ENCODE results near the gene FBXL17. TPM values are rescaled to one million over a fixed set of nuclear protein-coding genes. Genes with fewer than 3 reads are reported as not detected.
"Not testable (repeated sequence)": the region's sequence is repeated elsewhere in the genome, so short reads cannot be mapped to it uniquely, and the experiment has no call there.

Gene FBXL17
- polyA plus RNA-seq (2014; cell fraction: cytosol; rRNA removed): 15.3 and 18.0 TPM in 2 replicates
- 2.9 and 10.5 TPM in 2 replicates for polyA plus RNA-seq (2014; cell fraction: nucleus; rRNA removed)

DNA sequence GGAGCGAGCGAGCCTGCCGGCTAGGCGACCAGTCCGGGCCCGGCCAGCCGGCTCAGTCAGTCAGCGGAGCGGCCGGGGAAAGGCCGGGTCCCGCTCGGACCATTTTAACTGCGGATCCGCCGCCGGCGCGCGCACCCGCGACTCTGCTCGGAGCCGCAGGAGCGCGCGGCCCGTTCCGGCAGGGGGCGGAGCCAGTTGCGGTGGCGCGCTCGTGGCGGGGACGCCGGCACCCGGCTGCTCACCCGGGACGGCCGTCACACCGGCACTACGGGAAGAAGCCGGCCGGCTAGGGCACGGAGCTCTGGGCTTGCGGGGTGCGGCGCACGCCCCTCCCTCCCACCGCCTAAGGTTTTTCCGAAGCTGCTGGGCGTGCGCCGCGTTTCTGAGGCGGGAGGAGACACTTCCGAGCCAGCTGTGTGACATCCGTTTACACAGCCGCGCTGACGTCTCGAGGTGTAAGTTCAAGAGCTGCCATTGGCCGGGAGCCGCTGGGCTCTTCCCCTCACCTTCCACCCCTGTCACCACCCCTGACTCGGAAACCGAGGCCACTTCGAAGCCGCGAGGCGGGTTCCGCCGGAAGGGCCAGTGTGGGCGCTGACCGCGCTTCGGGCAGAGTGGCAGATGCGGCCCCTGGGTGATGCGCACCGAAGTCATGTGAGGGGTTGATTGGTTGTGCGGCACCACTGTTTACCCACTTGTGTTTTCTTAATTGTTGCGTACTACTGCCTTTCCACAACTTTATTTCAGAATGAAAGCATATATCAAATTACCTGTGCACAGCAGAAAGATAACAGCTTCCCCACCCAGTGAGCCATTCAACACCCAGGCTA lies at the start of gene FBXL17:
Gene FBXL17, minus strand, starts transcription at position 145 of the 830 bp plus-strand sequence.
- peak; percentile 97 for DNase-seq (ENCODE audit: low spot score)

DNA sequence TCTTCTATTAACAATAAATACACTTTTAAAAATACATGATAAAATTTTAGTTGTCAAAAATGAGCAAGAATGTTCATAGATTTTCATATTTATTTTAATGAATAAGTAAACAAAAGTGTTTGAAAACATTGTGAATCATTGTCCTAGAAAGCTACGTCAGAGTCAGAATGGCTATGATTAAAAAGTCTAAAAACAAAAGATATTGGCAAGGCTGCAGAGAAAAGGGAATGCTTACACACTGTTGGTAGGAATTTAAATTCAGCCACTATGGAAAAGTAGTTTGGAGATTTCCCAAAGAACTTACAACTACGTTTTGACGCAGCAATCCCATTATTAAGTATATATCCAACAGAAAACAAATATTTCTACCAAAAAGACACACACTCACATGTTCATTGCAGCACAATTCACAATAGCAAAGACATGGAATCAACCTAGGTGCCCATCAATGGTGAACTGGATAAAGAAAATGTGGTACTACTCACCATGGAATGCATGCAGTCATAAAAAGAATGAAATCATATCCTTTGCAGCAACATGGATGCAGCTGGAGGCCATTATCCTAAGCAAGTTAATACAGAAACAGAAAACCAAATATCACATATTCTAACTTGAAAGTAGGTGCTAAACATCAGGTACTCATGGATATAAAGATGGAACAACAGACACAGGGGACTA lies 49.2 kb upstream of the FBXL17 start:
- no peak for DNase-seq (ENCODE audit: low spot score)

DNA sequence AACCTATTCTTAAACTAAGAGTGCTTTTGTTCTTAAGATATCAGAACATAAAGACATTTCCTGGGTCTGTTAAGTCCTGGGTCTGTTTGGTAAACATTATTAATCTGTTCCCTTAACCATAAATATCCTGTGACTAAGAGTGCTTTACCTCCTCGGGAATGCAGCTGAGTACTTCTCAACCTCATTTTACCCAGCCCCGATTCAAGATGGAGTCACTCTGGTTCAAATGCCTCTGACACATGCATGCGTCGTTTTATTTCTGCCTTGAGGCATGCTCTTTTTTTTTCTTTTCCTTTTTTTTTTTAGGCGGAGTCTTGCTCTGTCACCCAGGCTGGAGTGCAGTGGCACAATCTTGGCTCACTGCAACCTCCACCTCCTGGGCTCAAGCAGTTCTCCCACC lies 39.8 kb upstream of the FBXL17 start:
- no peak for DNase-seq (ENCODE audit: low spot score)

DNA sequence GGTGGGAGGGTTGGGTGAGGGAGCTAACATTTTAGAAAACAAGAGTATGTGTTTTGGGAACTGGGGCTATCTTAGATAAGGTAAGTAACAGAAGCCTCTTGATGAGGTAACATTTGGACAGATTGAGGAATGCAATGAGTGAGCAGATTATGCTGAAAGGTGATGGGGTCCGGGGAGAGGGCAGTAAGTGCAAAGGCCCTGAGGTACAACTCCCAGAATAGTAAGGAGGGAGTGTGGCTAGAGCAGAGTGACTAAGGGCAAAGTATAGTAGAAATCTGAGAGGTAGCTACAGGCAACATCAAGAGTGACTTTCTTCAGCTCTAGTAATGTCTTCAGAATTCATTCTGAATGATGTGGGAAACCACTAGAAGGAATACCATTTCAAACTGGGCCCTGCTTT lies 38.9 kb upstream of the FBXL17 start:
- DNase-seq (ENCODE audit: low spot score): no peak

DNA sequence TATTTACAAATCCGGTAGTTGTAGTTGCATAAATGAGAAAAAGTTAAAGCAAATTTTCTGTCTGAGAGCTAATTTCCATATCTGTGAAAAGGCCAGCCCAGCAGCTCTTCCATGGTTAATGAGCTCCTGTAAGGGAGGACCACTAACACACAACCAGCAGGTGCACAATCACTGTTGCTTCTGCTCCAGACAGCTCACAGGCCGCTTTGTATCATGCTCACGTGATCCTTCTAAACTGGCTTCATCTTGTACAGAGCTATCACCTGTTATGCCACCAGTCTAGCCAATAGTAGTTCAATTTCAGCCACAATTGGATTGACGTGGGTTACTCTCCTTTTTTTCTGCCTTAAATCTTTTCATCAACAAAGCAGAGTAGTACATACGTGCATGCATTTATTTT lies 38.3 kb upstream of the FBXL17 start:
- DNase-seq (ENCODE audit: low spot score): peak; percentile 18

DNA sequence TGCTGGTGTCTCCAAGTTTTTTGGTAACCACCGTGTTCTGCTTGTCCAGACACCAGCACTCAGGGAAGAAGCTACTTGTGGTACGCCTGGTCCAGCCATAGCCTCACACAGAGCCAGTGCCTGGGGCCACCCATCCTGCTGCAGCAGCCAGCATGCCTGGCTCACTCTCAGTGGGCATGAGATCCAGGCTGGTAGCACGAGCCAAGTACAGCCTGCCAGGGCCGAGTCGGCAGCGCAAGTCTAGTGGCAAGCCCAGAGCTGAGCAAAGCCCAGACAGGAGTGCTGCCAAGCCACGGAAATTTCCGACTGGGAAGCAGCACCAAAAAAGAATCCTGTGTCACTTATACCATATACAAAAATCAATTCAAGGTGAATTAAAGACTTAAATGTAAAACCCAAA lies 36.3 kb upstream of the FBXL17 start:
- DNase-seq (ENCODE audit: low spot score): no peak

DNA sequence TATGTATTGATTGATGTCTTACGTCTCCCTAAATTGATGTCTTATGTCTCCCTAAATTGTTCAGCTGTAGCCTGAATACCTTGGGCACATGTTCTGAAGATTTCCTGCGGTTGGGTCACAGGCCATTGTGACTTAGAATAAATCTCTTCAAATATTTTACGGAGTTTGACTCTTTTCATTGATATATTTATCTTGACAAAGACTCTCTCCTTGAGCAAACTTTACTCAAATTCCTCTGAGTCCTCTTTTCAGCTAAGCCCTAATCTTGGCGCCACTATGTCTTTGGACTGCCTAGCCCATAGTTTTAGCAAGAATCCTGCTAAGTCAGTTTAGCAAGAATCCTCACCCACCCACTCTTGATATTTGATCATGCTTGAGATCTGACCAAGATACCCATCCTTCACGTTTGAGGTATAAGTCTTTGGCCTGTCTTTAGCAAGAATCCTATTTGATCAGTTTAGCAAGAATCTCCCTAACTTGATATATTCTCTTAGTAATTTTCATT lies 35.3 kb upstream of the FBXL17 start:
- DNase-seq (ENCODE audit: low spot score): no peak

DNA sequence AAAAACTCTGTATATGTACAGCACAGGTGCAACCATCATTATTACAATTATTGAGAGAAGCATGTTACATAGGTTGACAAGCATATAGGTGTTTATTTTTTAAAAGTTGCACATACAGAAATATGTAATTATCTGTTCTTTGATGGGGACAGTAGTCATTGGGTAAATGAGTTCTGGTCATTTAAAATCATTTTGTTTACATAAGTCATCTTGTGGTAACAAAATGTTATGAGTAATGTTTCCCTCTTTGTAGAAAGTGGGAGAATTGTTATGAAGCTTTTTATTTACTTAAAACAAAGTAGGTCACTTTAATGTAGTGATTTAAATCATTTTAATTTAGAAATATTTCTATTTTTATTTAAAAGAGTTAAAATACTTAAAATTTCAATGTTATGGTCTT lies 33.8 kb upstream of the FBXL17 start:
- DNase-seq (ENCODE audit: low spot score): no peak

DNA sequence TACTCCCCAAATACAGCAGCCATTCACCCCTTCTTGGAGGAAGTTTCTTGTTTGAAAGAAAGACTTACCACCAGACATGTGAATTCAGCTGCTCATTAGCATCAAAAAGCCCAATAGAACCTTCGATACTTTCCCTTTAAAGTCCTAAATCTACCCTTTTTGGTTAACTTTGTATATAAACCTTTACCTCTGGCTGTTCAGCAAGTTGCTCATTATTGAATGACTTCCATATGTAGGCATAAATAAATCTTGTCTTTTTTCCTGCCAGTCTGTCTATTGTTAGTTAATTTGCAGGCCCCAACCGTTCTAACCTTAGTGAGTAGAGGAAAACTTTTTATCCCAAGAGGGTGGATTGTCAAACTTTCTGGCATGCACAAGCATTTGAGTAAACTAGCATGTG lies 27.9 kb upstream of the FBXL17 start:
- no peak for DNase-seq (ENCODE audit: low spot score)

DNA sequence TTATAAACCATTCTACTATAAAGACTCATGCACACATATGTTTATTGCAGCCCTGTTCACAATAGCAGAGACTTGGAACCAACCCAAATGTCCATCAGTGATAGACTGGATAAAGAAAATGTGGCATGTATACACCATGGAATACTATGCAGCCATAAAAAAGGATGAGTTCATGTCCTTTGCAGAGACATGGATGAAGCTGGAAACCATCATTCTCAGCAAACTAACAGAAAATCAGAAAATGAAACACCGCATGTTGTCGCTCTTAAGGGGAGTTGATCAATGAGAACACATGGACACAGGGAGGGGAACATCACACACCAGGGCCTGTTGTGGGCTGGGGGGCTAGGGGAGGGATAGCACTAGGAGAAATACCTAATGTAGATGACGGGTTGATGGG lies 23.3 kb upstream of the FBXL17 start:
- DNase-seq (ENCODE audit: low spot score): not testable (repeated sequence)

DNA sequence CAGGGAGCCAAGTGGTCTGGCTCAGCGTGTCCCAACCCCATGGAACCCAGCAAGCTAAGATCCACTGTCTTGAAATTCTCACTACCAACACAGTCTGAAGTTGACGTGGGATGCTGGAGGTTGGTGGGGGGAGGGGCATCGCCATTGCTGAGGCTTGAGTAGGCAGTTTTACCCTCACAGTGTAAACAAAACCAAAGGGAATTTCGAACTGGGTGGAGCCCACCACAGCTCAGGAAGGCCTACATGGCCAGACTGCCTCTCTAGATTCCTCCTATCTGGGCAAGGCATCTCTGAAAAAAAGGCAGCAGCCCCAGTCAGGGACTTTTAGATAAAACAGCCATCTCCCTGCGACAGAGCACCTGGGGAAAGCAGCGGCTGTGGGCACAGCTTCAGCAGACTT lies 17.1 kb upstream of the FBXL17 start:
- peak; percentile 38 for DNase-seq (ENCODE audit: low spot score)

DNA sequence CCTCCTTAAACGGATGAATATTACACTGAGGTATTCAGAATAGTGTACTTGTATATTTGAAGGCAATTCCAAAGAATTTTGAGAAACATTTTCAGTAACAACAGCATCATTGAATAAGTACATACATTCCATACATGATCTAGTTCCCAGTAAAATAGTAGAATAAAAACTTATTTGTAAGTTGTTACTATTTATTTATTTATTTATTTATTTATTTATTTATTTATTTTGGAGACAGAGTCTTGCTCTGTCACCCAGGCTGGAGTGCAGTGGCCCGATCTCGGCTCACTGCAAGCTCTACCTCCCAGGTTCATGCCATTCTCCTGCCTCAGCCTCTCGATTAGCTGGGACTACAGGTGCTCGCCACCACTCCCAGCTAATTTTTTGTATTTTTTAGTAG lies 14.9 kb upstream of the FBXL17 start:
- DNase-seq (ENCODE audit: low spot score): not testable (repeated sequence)

DNA sequence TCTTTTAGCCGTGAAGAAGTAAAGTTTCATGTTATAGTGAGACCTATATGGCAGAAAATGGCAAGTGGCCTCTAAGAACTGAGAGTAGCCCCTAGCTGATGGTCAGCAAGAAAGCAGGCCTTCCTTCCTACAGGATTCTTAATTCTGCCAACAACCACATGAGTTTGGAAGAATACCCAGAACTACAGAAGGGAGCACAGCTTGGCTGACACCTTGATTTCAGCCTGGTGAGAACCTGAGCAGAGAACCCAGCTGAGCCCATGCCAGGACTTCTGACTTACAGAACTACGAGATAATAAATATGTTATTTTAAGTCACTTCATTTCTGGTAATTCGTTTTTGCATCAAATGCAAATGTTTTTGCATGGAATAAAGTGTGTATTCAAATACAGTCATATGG lies 5.9 kb upstream of the FBXL17 start:
- no peak for DNase-seq (ENCODE audit: low spot score)

DNA sequence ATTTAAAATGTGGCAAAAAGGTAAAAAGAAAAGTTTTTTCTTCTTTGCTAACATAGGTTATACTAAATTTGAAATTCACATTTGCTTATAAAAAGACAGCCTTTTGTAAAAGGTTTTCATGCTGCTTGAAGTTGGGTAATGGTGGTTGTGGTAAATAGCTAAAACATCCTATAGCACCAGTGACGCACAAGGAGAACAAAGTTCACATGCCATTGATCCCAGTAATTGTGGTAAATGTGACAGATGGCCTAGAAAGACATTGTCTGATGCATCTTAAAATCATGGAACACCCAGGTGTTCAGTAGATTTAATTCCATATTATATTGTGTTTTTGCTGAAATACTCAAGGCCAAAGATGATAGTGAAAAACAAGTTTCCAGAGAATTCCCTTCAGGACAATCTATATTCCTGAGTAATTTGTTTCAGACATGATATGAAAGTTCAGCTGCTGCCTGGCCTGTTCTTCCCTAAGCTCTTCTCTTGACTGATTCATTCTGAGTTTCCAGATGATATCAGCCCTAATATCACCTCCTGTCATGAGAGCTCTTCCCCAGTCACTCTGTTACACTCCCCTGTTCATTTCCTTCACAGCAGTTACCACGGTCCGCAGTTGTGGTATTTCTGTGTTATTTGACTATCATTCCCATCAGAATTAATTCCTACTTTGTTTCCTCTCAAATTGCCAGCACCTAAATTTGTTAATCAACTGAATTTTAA lies 4.6 kb upstream of the FBXL17 start:
- no peak for DNase-seq (ENCODE audit: low spot score)

DNA sequence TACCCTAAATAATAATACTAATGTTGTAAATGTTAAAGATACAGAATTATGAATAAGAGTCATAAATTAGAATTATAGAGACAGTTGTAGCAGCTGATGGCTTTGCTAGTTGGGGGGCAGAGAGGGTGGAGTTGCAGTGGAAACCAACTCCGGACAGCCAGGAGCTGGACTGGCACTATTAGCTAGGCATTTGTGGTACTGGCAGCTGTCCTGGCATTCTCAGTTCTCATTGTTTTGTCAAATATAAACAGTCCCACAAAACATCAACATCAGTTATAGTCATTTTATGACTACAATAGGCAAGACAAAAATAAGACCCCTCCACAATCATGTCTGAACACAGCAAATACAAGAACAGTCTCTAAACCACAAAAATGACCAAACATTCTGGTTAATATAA lies 2.8 kb upstream of the FBXL17 start:
- no peak for DNase-seq (ENCODE audit: low spot score)

DNA sequence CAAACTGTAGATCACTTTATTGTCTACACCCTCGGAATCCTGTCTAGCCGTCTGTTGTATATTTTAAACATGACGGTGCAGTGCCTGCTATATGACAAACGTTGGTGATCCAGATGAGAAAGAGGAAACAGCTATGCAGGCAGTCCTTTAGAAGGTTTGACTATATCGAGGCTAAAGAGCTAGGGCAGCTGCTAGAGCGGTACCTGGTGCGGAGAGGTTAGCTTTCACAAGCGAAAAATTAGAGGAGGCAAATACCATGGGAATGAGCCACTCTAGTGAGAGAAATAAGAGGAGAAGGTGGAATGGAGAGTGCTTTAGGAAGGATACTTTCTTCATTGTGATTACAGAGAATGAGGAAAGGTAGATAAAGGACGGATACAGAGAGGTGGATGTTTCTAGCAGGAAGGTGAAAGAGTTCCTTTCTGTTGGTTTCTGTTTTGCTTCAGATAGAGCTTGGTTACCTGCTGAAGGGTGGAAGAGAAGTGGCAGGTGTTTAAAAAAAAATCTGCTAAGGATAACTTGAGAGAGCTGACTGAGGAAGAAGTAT lies 959 bp upstream of the FBXL17 start:
- no peak for DNase-seq (ENCODE audit: low spot score)

DNA sequence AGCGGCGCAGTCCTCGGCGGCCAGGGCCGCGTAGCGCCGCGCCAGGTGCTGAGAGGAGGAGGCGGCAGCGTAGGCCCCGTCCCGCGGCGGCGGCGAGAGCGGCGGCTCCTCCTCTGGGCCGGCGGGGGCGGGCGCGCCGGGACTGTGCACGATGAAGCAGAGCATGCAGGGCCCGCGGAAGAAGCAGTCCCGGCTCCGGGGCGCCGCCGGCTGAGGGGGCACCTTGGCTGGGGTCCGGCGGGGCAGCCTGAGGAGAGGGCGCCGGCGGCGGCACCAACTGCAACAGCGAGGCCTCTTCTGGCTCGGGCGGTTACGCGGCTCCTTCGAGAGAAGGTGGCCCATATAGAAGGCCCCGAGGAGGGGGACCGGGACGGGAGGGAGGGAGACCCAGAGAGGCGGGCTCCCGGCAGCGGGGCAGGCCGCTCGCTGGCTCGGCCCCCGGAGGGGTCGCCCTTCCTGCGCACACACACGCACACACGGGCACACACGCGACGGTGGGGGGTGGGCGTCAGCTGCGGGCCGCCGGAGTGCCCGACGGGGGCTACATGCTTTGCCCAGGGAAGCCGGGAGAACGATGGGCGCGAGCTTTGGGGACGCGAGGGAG lies 446 bp downstream of the FBXL17 start:
- peak; percentile 73 for DNase-seq (ENCODE audit: low spot score)

DNA sequence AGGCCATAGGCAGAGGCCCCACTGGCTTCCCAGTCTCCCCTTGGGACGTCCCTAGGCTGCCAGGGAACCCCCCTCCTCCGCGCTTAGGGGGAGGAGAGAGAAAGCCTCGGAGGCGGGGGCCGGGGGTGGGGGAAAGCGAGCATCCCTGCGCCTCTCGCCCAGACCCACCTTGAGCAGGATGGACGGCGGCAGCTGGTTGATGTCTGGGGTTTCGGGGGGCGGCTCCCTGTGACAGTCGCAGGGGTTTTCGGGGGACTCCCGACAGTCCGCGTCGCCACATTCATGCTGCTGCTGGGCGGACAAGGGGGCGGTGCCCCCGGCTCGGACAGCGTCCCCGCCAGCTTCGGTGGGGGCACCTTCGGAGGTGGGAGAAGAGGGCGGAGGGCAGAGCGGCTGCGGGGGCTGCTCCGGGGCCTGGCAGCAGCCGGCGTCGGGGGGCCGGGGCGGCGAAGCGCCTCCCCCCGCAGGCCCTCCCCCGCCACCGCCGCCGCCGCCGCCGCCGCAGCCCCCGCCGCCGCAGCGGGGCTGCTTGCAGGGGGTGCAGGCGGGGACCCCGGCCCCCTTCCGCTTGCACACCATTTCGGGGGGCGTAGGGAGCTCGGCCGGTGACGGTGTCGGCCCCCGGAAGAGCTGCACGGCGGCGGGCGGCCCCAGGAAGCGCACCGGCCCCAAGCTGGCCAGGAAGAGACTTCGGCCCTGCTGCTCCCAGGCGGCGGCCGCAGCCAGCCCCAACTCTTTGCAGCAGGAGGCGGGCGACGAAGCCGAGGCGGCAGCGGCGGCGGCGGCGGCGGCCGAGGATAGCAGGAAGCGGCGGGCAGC lies 1.2 kb downstream of the FBXL17 start:
- peak; percentile 58 for DNase-seq (ENCODE audit: low spot score)

DNA sequence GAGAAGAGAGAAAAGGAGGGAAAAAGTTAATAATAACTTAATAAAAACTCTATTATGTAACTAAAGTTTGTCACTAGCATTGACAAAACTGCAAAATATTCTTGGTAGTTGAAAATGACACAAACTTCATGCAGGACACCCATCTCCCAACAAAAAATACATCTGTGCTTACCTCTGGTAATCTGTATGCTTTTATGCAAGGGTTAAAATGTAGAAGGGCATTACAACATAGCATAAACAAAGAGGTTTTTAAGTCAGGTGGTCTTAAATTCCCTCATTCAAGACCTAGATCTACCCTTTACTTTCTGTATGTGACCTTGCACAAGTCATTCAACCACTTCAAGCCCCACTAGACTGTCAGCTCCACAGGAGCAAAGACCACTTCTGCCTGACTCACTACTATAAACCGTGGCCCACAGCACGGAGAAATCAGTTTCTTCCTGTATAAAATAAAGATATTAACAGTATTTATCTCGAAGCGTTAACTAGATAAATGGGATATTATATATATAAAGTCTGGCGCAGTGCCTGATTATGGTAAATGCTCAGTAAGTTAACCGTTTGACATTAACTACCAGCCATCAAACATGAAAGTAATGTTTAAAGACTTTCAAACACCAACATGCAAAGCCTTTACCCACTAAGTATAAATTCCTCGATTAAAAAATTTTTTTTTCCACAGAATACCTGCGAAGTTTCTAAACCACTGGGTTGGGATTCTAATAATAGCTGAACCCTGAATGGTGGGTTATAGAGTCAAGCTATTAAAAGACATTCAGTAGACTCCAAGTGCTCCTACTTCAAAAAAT lies 2.0 kb downstream of the FBXL17 start:
- DNase-seq (ENCODE audit: low spot score): no peak

DNA sequence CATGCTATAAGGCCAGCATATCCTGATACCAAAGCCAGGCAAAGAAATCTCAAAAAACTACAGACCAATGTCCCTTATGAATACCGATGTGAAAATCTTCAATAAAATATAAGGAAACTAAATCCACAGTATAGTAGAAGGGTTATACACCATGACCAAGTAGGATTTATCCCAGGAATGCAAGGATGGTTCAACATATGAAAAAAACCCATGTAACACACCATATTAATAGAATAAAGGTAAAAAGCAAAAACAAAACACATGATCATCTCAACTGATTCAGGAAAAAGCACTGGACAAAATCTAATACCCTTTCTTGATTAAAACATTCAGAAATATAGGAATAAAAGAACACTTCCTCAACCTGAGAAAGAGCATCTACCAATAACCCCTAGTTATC lies 6.1 kb downstream of the FBXL17 start:
- DNase-seq (ENCODE audit: low spot score): no peak

Measured in SK-N-DZ (cell line).